HEK293 (cell line): ENCODE data around the gene PSD2.

Source experiments
- CTCF ChIA-PET: fragments of 350-600 bp; formaldehyde crosslinking; extraction: SDS; loops from one replicate; lab custom pipeline; 2021; ENCODE audit warnings: antibody characterized with exemption; lab: Yijun Ruan, JAX
- POLR2A ChIA-PET: fragments of 300-600 bp; formaldehyde crosslinking; extraction: SDS; loops from one replicate; lab custom pipeline; 2020; ENCODE audit warnings: antibody characterized with exemption, inconsistent platforms; lab: Yijun Ruan, JAX
- H3K27ac ChIP-seq: fragments of 200-500 bp; sonication (Bioruptor generic); 2 replicates; pipeline ENCODE4 v1.5.1; 2014; ENCODE audit warnings: low read depth, low read length, control low read depth, inconsistent platforms; ENCODE audit errors: extremely low read depth
- H3K36me3 ChIP-seq, 2 experiments: fragments of 200-500 bp in 1 of 2; sonication (Bioruptor generic) in 1 of 2; 1 replicate in 1 of 2; 2 replicates in 1 of 2; pipeline ENCODE4 v1.5.1; 2014 to 2017; ENCODE audit warnings: inconsistent platforms in 2 of 2, low read length in 2 of 2; ENCODE audit not compliant: control insufficient read depth in 2 of 2, insufficient read depth in 1 of 2
- H3K4me1 ChIP-seq: fragments of 200-500 bp; sonication (Bioruptor generic); 2 replicates; pipeline ENCODE4 v1.5.1; 2014; ENCODE audit warnings: mild to moderate bottlenecking, low read length, inconsistent platforms; ENCODE audit not compliant: control insufficient read depth, insufficient read depth
- H3K4me3 ChIP-seq: 2 replicates; pipeline ENCODE4 v1.5.1; 2011; ENCODE audit warnings: low read depth, mild to moderate bottlenecking, control low read depth, low read length, moderate library complexity
- H3K9me3 ChIP-seq: fragments of 200-500 bp; sonication (Bioruptor generic); 2 replicates; pipeline ENCODE4 v1.5.1; 2014; ENCODE audit warnings: low read depth, low read length, inconsistent platforms; ENCODE audit not compliant: control insufficient read depth, insufficient read depth
- CTCF ChIP-seq: fragments of 450-650 bp; formaldehyde crosslinking; IDR thresholded peaks from 2 replicates; pipeline ENCODE4 v1.5.1; 2016; ENCODE audit warnings: missing biosample characterization, missing genetic modification characterization
- GLI2 ChIP-seq: fragments of 450-650 bp; formaldehyde crosslinking; IDR thresholded peaks from 2 replicates; pipeline ENCODE4; 2017; ENCODE audit warnings: missing biosample characterization, missing genetic modification characterization, low read depth, borderline replicate concordance
- GLIS1 ChIP-seq: fragments of 450-650 bp; formaldehyde crosslinking; IDR thresholded peaks from 2 replicates; pipeline ENCODE4 v1.5.1; 2016; ENCODE audit warnings: missing biosample characterization, missing genetic modification characterization
- GLIS2 ChIP-seq: fragments of 450-650 bp; formaldehyde crosslinking; IDR thresholded peaks from 2 replicates; pipeline ENCODE4 v1.5.1; 2016; ENCODE audit warnings: missing biosample characterization, missing genetic modification characterization
- HIC1 ChIP-seq: fragments of 450-650 bp; formaldehyde crosslinking; IDR thresholded peaks from 2 replicates; pipeline ENCODE4 v1.5.1; 2016; ENCODE audit warnings: missing biosample characterization, missing genetic modification characterization
- HOXA7 ChIP-seq: sonication (generic); formaldehyde crosslinking; IDR thresholded peaks from 2 replicates; pipeline ENCODE4 v1.8.1; 2022; ENCODE audit warnings: missing genetic modification reagents, borderline replicate concordance
- INSM2 ChIP-seq: fragments of 450-650 bp; formaldehyde crosslinking; IDR thresholded peaks from 2 replicates; pipeline ENCODE4 v1.5.1; 2016; ENCODE audit warnings: missing biosample characterization, missing genetic modification characterization
- KLF1 ChIP-seq: fragments of 450-650 bp; formaldehyde crosslinking; IDR thresholded peaks from 2 replicates; pipeline ENCODE4 v1.5.1; 2016; ENCODE audit warnings: missing biosample characterization, missing genetic modification characterization
- KLF16 ChIP-seq: fragments of 450-650 bp; formaldehyde crosslinking; IDR thresholded peaks from 2 replicates; pipeline ENCODE4 v1.5.1; 2017; ENCODE audit warnings: missing biosample characterization, missing genetic modification characterization
- OSR2 ChIP-seq: fragments of 450-650 bp; formaldehyde crosslinking; IDR thresholded peaks from 2 replicates; pipeline ENCODE4 v1.5.1; 2016; ENCODE audit warnings: missing biosample characterization, missing genetic modification characterization
- SP2 ChIP-seq: fragments of 450-650 bp; formaldehyde crosslinking; IDR thresholded peaks from 2 replicates; pipeline ENCODE4 v1.5.1; 2016; ENCODE audit warnings: missing biosample characterization, missing genetic modification characterization
- SP3 ChIP-seq: fragments of 450-650 bp; formaldehyde crosslinking; IDR thresholded peaks from 2 replicates; pipeline ENCODE4 v1.5.1; 2016; ENCODE audit warnings: missing biosample characterization, missing genetic modification characterization
- ZBTB21 ChIP-seq: fragments of 450-650 bp; formaldehyde crosslinking; IDR thresholded peaks from 2 replicates; pipeline ENCODE4 v1.5.1; 2017; ENCODE audit warnings: missing biosample characterization, missing genetic modification characterization
- ZNF10 ChIP-seq: fragments of 450-650 bp; formaldehyde crosslinking; IDR thresholded peaks from 2 replicates; pipeline ENCODE4 v1.5.1; 2017; ENCODE audit warnings: missing biosample characterization, missing genetic modification characterization
- ZNF112 ChIP-seq: fragments of 450-650 bp; formaldehyde crosslinking; IDR thresholded peaks from 2 replicates; pipeline ENCODE4 v1.5.0; 2017; ENCODE audit warnings: missing biosample characterization, missing genetic modification characterization
- ZNF114 ChIP-seq: fragments of 450-650 bp; formaldehyde crosslinking; IDR thresholded peaks from 2 replicates; pipeline ENCODE4 v1.5.0; 2017; ENCODE audit warnings: missing biosample characterization, missing genetic modification characterization
- ZNF148 ChIP-seq: fragments of 450-650 bp; formaldehyde crosslinking; IDR thresholded peaks from 2 replicates; pipeline ENCODE4 v1.5.0; 2017; ENCODE audit warnings: missing biosample characterization, missing genetic modification characterization, borderline replicate concordance
- ZNF155 ChIP-seq: fragments of 450-650 bp; formaldehyde crosslinking; IDR thresholded peaks from 2 replicates; pipeline ENCODE4 v1.5.1; 2016; ENCODE audit warnings: missing biosample characterization, missing genetic modification characterization
- ZNF274 ChIP-seq, 2 experiments: fragments of 200-500 bp in 1 of 2; fragments of 450-650 bp in 1 of 2; sonication (Bioruptor generic) in 1 of 2; formaldehyde crosslinking in 1 of 2; IDR thresholded peaks; 2 replicates each; pipeline versions ENCODE4 v1.5.1 to v1.6.1; 2014 to 2016; ENCODE audit warnings: borderline replicate concordance in 1 of 2, inconsistent platforms in 1 of 2, low read length in 1 of 2, missing biosample characterization in 1 of 2, missing genetic modification characterization in 1 of 2
- ZNF350 ChIP-seq: fragments of 450-650 bp; formaldehyde crosslinking; IDR thresholded peaks from 2 replicates; pipeline ENCODE4 v1.5.0; 2017; ENCODE audit warnings: missing biosample characterization, mild to moderate bottlenecking, missing genetic modification characterization
- ZNF362 ChIP-seq: fragments of 450-650 bp; formaldehyde crosslinking; IDR thresholded peaks from 2 replicates; pipeline ENCODE4 v1.5.1; 2016; ENCODE audit warnings: missing biosample characterization, missing genetic modification characterization
- ZNF510 ChIP-seq: fragments of 450-650 bp; formaldehyde crosslinking; IDR thresholded peaks from 2 replicates; pipeline ENCODE4 v1.5.1; 2018; ENCODE audit warnings: mild to moderate bottlenecking, missing genetic modification characterization, missing biosample characterization; ENCODE audit not compliant: insufficient replicate concordance
- ZNF549 ChIP-seq: fragments of 450-650 bp; IDR thresholded peaks from 2 replicates; pipeline ENCODE4 v1.5.1; 2018; ENCODE audit warnings: missing biosample characterization, missing genetic modification characterization, mild to moderate bottlenecking, inconsistent platforms, moderate library complexity
- ZNF777 ChIP-seq: fragments of 450-650 bp; formaldehyde crosslinking; IDR thresholded peaks from 2 replicates; pipeline ENCODE4 v1.5.1; 2017; ENCODE audit warnings: missing biosample characterization, missing genetic modification characterization, borderline replicate concordance
- ZNF785 ChIP-seq: fragments of 450-650 bp; formaldehyde crosslinking; IDR thresholded peaks from 2 replicates; pipeline ENCODE4 v1.5.1; 2016; ENCODE audit warnings: missing biosample characterization, missing genetic modification characterization
- ZNF792 ChIP-seq: fragments of 450-650 bp; formaldehyde crosslinking; IDR thresholded peaks from 2 replicates; pipeline ENCODE4 v1.5.1; 2016; ENCODE audit warnings: missing biosample characterization, missing genetic modification characterization
- ZSCAN23 ChIP-seq: fragments of 450-650 bp; formaldehyde crosslinking; IDR thresholded peaks from 2 replicates; pipeline ENCODE4 v1.5.1; 2016; ENCODE audit warnings: missing biosample characterization, missing genetic modification characterization

Gene PSD2

GRCh38 chr5:139746691-139747582, 48.7 kb upstream of the PSD2 start:
- H3K27ac ChIP-seq, result peak overlapping the region; percentile 67
- H3K4me1 ChIP-seq, result peaks cover 16% of the 10 kb centered on the region
- ChIA-PET CTCF (interaction anchor here (1.1 to 2.2 kb wide), 4 partner anchors 19 to 113 kb away, joined by 3 to 12 read pairs (median 4); no protein-coding TSS in a partner anchor), POLR2A (interaction anchor here (0.8 to 4.6 kb wide), 8 partner anchors 18 to 110 kb away, joined by 3 to 25 read pairs (median 4); partner anchors contain the start of gene CXXC5)
- H3K4me3 ChIP-seq, result peak overlapping the region; percentile 17
- no peaks in the 10 kb centered on the region for H3K36me3 ChIP-seq
- H3K9me3 ChIP-seq, result no peaks in the 10 kb centered on the region
- TF ChIP-seq ZSCAN23 (no peak; the same call in none of the 2 replicates), ZNF792 (no peak), HIC1 (tag by site-specific recombination) (peak; percentile 95), GLIS2 (peak; percentile 95), ZNF112 (tag by site-specific recombination) (no peak), ZNF155 (tag by site-specific recombination) (no peak), ZNF350 (tag by site-specific recombination) (no peak), ZNF10 (tag by site-specific recombination) (no peak; the same call in 1 of the 2 replicates), ZNF785 (tag by site-specific recombination) (no peak), ZNF549 (tag by site-specific recombination) (no peak), GLI2 (no peak), ZNF148 (tag by site-specific recombination) (no peak), INSM2 (tag by site-specific recombination) (peak; percentile 30), OSR2 (tag by site-specific recombination) (peak; percentile 41), ZNF510 (no peak), HOXA7 (CRISPR knock-in tag) (no peak), ZNF274 (IDR thresholded peaks at IDR 0.05; ENCODE audit: low read length) (no peak), ZNF274 (tag by site-specific recombination; IDR thresholded peaks at IDR 0.05; ENCODE audit: borderline replicate concordance) (no peak), ZNF114 (no peak), KLF16 (tag by site-specific recombination) (peak; percentile 93), ZNF777 (no peak), ZNF362 (tag by site-specific recombination) (0 out of 2 replicates have a peak, but pooled peaks have one; percentile 12), KLF1 (tag by site-specific recombination) (peak; percentile 74), GLIS1 (tag by site-specific recombination) (peak; percentile 100), ZBTB21 (tag by site-specific recombination) (peak; percentile 83), SP2 (tag by site-specific recombination) (peak; percentile 68), SP3 (tag by site-specific recombination) (peak; percentile 91), CTCF (peak; percentile 46; the same call in 1 of the 2 replicates)
